Esophagus squamous epithelium (tissue), 5 donors: ENCODE data around the gene KLHL29. TPM values are rescaled to one million over a fixed set of nuclear protein-coding genes. Genes with fewer than 3 reads are reported as not detected.

Source experiments
- DNase-seq: peaks from one replicate; lab custom pipeline; 2025; lab: John Stamatoyannopoulos, UW
- H3K27ac ChIP-seq, 4 donors: fragments of 200-600 bp; sonication (generic); one replicate each; pipeline ENCODE4 v1.5.1; 2016 to 2019; ENCODE audit warnings: mild to moderate bottlenecking in 1 of 4
- H3K27me3 ChIP-seq, 4 donors: fragments of 200-600 bp; sonication (generic); 1 replicate in 3 of 4; 2 replicates in 1 of 4; pipeline versions ENCODE4 v1.5.1 to v1.6.0; 2017 to 2021; ENCODE audit warnings: antibody characterized with exemption in 1 of 4
- H3K36me3 ChIP-seq, 3 donors: fragments of 200-600 bp; sonication (generic); one replicate each; pipeline ENCODE4 v1.5.1; 2016 to 2019
- H3K4me1 ChIP-seq, 3 donors: fragments of 200-600 bp; sonication (generic); one replicate each; pipeline ENCODE4 v1.5.1; 2017 to 2019
- H3K4me3 ChIP-seq, 4 donors: fragments of 200-600 bp; sonication (generic); 1 replicate in 3 of 4; 2 replicates in 1 of 4; pipeline ENCODE4 v1.5.1; 2016 to 2019; ENCODE audit warnings: mild to moderate bottlenecking in 2 of 4, moderate library complexity in 1 of 4
- H3K9me3 ChIP-seq, 3 donors: fragments of 200-600 bp; sonication (generic); one replicate each; pipeline ENCODE4 v1.5.1; 2016 to 2019
- POLR2A ChIP-seq, 4 donors: fragments of 450-650 bp; IDR thresholded peaks; one replicate each; pipeline ENCODE4 v1.6.1; 2017; ENCODE audit warnings: antibody characterized with exemption in 4 of 4, mild to moderate bottlenecking in 4 of 4, moderate library complexity in 3 of 4
- WGBS, 2 donors: methylation state at CpG; one replicate each; pipeline ENCODE4 v1.1.5; 2018; 5-methylcytosine and 5-hydroxymethylcytosine counted together
- intact Hi-C: fragments of 100-400 bp; cut with DNase I; formaldehyde crosslinking; loops from one replicate; pipeline ENCODE4 v1.15.0; 2022
- total RNA-seq, 4 donors: library from RNA; depleted of rRNA; stranded (reverse); fragments of >200 nt; gene quantifications; one replicate each; pipeline ENCODE4 v1.1.0, GENCODE V29; 2016
- TF ChIP-seq, protein P1 (sequence below), 6 experiments: fragments of 450-650 bp in 4 of 6; fragments of 200-600 bp in 2 of 6; sonication (generic) in 2 of 6; IDR thresholded peaks; one replicate each; pipeline ENCODE4 v1.5.1; 2016 to 2019; ENCODE audit warnings: antibody characterized with exemption in 6 of 6, mild to moderate bottlenecking in 4 of 6, moderate library complexity in 4 of 6
- donor health status: DM: yes; HTN: yes; CAD: no.

The KLHL29 gene
- total RNA-seq, 4 donors from 2014 or later = 3.4 to 11.8 (median 5.9) TPM

GRCh38 chr2:23432531-23432930, 47.6 kb downstream of the KLHL29 start:
- Histone ChIP-seq H3K4me1 (peaks cover 0 to 24% (median 8%) of the 10 kb centered on the region in 3 donors), H3K27ac (no peak overlapping the region), H3K9me3 (no peaks in the 10 kb centered on the region), H3K27me3 (no peaks in the 10 kb centered on the region), H3K36me3 (no peaks in the 10 kb centered on the region), H3K4me3 (no peak overlapping the region)
- 76 to 80% methylated on average over 3 of the region's 3 CpGs for WGBS, 2 donors
- intact Hi-C loops = no loop called here
- TF ChIP-seq, protein P1, sequence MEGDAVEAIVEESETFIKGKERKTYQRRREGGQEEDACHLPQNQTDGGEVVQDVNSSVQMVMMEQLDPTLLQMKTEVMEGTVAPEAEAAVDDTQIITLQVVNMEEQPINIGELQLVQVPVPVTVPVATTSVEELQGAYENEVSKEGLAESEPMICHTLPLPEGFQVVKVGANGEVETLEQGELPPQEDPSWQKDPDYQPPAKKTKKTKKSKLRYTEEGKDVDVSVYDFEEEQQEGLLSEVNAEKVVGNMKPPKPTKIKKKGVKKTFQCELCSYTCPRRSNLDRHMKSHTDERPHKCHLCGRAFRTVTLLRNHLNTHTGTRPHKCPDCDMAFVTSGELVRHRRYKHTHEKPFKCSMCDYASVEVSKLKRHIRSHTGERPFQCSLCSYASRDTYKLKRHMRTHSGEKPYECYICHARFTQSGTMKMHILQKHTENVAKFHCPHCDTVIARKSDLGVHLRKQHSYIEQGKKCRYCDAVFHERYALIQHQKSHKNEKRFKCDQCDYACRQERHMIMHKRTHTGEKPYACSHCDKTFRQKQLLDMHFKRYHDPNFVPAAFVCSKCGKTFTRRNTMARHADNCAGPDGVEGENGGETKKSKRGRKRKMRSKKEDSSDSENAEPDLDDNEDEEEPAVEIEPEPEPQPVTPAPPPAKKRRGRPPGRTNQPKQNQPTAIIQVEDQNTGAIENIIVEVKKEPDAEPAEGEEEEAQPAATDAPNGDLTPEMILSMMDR (IDR thresholded peaks at IDR 0.05) = no peak
- no peak for TF ChIP-seq POLR2A (IDR thresholded peaks at IDR 0.05)
- DNase-seq = no peak

GRCh38 chr2:23433282-23433681, 48.3 kb downstream of the KLHL29 start:
- H3K27me3 ChIP-seq = no peaks in the 10 kb centered on the region
- H3K4me3 ChIP-seq = no peak overlapping the region
- H3K36me3 ChIP-seq = no peaks in the 10 kb centered on the region
- H3K4me1 ChIP-seq = peaks cover 0 to 24% (median 8%) of the 10 kb centered on the region in 3 donors
- intact Hi-C loops = no loop called here
- H3K27ac ChIP-seq = no peak overlapping the region
- TF ChIP-seq, protein P1 (IDR thresholded peaks at IDR 0.05) = no peak
- no peak for TF ChIP-seq POLR2A (IDR thresholded peaks at IDR 0.05)
- no peak for DNase-seq
- H3K9me3 ChIP-seq = no peaks in the 10 kb centered on the region
- 91 to 94% methylated on average over 2 to 5 of the region's 6 CpGs for WGBS, 2 donors

DNA sequence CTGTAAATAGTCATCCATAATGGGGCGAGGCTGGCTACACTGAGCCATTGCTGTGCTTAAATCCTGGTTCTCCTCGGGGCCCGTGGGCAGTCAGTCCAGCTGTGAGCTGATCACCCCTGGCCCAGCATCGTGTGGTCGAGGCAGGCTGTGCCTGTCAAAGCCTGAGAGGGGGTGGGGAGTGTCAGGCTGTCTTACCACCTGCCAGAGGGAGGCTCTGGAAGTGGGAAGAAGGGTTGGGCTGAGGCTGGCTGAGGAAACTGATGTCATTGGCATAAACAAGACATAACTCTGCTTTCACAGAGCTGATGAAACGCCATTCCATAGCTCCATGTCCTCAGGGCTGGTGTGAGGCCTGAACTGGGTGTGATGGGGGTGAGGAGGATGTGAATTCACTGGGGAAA, 49.7 kb downstream of the KLHL29 start:
- 25 to 63% methylated on average over 1 to 5 of the region's 6 CpGs for WGBS, 2 donors
- TF ChIP-seq POLR2A (IDR thresholded peaks at IDR 0.05) = no peak
- TF ChIP-seq, protein P1 (IDR thresholded peaks at IDR 0.05) = no peak
- no peaks in the 10 kb centered on the region for H3K9me3 ChIP-seq
- no peak overlapping the region for H3K4me3 ChIP-seq
- peaks cover 0 to 24% (median 8%) of the 10 kb centered on the region in 3 donors for H3K4me1 ChIP-seq
- no peaks in the 10 kb centered on the region for H3K36me3 ChIP-seq
- no peaks in the 10 kb centered on the region for H3K27me3 ChIP-seq
- DNase-seq = no peak
- intact Hi-C loops = no loop called here
- peak overlapping the region in 1 of 4 donors; percentile 2 for H3K27ac ChIP-seq

GRCh38 chr2:23435250-23436035, 50.5 kb downstream of the KLHL29 start:
- H3K4me1 ChIP-seq = peaks cover 0 to 24% (median 8%) of the 10 kb centered on the region in 3 donors
- no peaks in the 10 kb centered on the region for H3K27me3 ChIP-seq
- DNase-seq = no peak
- no peak overlapping the region for H3K27ac ChIP-seq
- WGBS, 2 donors = 68 to 78% methylated on average over 9 of the region's 9 CpGs
- intact Hi-C loops = no loop called here
- H3K9me3 ChIP-seq = no peaks in the 10 kb centered on the region
- H3K4me3 ChIP-seq = no peak overlapping the region
- H3K36me3 ChIP-seq = no peaks in the 10 kb centered on the region
- TF ChIP-seq, protein P1 (IDR thresholded peaks at IDR 0.05) = no peak
- TF ChIP-seq POLR2A (IDR thresholded peaks at IDR 0.05) = no peak

GRCh38 chr2:23436346-23437098, 51.5 kb downstream of the KLHL29 start:
- WGBS, 2 donors = 51 to 55% methylated on average over 15 to 16 of the region's 16 CpGs
- no peak for DNase-seq

More at GRCh38 chr2:23436346-23437098, 51.5 kb downstream of the KLHL29 start:
- intact Hi-C loops = no loop called here
- no peaks in the 10 kb centered on the region for H3K27me3 ChIP-seq
- no peak overlapping the region for H3K4me3 ChIP-seq
- H3K36me3 ChIP-seq = no peaks in the 10 kb centered on the region
- H3K27ac ChIP-seq = peak overlapping the region in 1 of 4 donors; percentile 19
- TF ChIP-seq, protein P1 (IDR thresholded peaks at IDR 0.05) = no peak
- no peak for TF ChIP-seq POLR2A (IDR thresholded peaks at IDR 0.05)
- peaks cover 0 to 24% (median 8%) of the 10 kb centered on the region in 3 donors for H3K4me1 ChIP-seq
- peaks cover 0 to 3% (median 0%) of the 10 kb centered on the region in 3 donors for H3K9me3 ChIP-seq
